ENCODE measurements around the gene AGAP3. TPM values are rescaled to one million over a fixed set of nuclear protein-coding genes. Genes with fewer than 3 reads are reported as not detected.

The AGAP3 gene
- total and polyA plus RNA-seq, 2 of the 4 experiments (the other 2 are of a cell fraction), result 35.3 to 93.9 TPM

GRCh38 chr7:151070574-151070960 is 15.7 kb upstream of the AGAP3 start:
- dilution Hi-C loops (cut with HindIII; ENCODE audit: low sequenced_read_pairs, unreplicated experiment), result no loop called here

More at GRCh38 chr7:151070574-151070960, 15.7 kb upstream of the AGAP3 start:
- no peak overlapping the region for H3K23ac ChIP-seq (ENCODE audit: low read depth, low read length)
- ATAC-seq (ENCODE audit: low read depth) (no peak), DNase-seq (no peak)
- WGBS, 2 experiments (ENCODE audit: extremely low coverage in 2 of 2, insufficient read length in 1 of 2), result 100% methylated on average over 4 of the region's 15 CpGs; no CpG with 5 or more reads in 1 of the 2 experiments
- no TSS peak for BruUV-seq (replicated peaks)
- H3K27ac ChIP-seq (ENCODE audit: insufficient read depth, low read length), result no peak overlapping the region
- no peak overlapping the region for H2AFZ ChIP-seq (replicated peaks; ENCODE audit: low read length, poor library complexity)
- no peak overlapping the region for H3K4me2 ChIP-seq (ENCODE audit: low read depth, low read length)
- peaks cover 7 to 30% of the 10 kb centered on the region in 2 experiments for H3K79me1 ChIP-seq (ENCODE audit: low read depth in 1 of 2, low read length in 2 of 2)
- no peaks in the 10 kb centered on the region for H3K9me3 ChIP-seq (ENCODE audit: control insufficient read depth, insufficient read depth, low read length)
- peaks cover 6% of the 10 kb centered on the region; the same call in 1 of the 2 replicates for H3K4me1 ChIP-seq (ENCODE audit: control insufficient read depth, insufficient read depth, low read length)
- H2AK5ac ChIP-seq (ENCODE audit: low read depth, low read length), result no peak overlapping the region
- no peak overlapping the region for H4K5ac ChIP-seq (ENCODE audit: low read depth, low read length)
- H3K4ac ChIP-seq (ENCODE audit: low read depth, low read length), result no peak overlapping the region
- intact Hi-C loops (cut with micrococcal nuclease), result no loop called here
- in situ Hi-C loops (cut with MboI; ENCODE audit: low sequenced_read_pairs), result no loop called here
- no peak overlapping the region for H3K14ac ChIP-seq (replicated peaks; ENCODE audit: low read depth, low read length)
- no peak overlapping the region for H3K4me3 ChIP-seq (ENCODE audit: insufficient read depth, low read depth, low read length)
- no peak overlapping the region for H2AK9ac ChIP-seq (replicated peaks; ENCODE audit: low read depth, low read length, poor library complexity)
- TF ChIP-seq MAFK (IDR thresholded peaks at IDR 0.05; ENCODE audit: low read depth, low read length) (no peak), USF2 (IDR thresholded peaks at IDR 0.05; ENCODE audit: low read depth, low read length) (no peak), CEBPB (IDR thresholded peaks at IDR 0.05; ENCODE audit: low read depth, low read length) (no peak), POLR2A (IDR thresholded peaks at IDR 0.05; ENCODE audit: low read depth, low read length) (no peak), RCOR1 (IDR thresholded peaks at IDR 0.05; ENCODE audit: insufficient replicate concordance, low read length) (no peak), RAD21 (IDR thresholded peaks at IDR 0.05; ENCODE audit: low read length) (no peak), MXI1 (IDR thresholded peaks at IDR 0.05; ENCODE audit: borderline replicate concordance, low read depth, low read length) (no peak), CHD1 (IDR thresholded peaks at IDR 0.05; ENCODE audit: low read depth, low read length) (no peak), CTCF (conservative IDR thresholded peaks at IDR 0.05; ENCODE audit: low read depth, low read length) (no peak), SMC3 (IDR thresholded peaks at IDR 0.05; ENCODE audit: low read depth, low read length) (no peak), FOS (IDR thresholded peaks at IDR 0.05; ENCODE audit: low read depth, low read length) (no peak), BHLHE40 (IDR thresholded peaks at IDR 0.05; ENCODE audit: low read depth, low read length) (no peak), NFE2L2 (IDR thresholded peaks at IDR 0.05; ENCODE audit: low read depth, low read length) (no peak)
- H3K56ac ChIP-seq (ENCODE audit: extremely low read depth, insufficient read depth, low read length), result no peak overlapping the region
- ChIA-PET POLR2A (ENCODE audit: unreplicated experiment) (no interaction called here), CTCF (no interaction called here)
- H3K27me3 ChIP-seq (ENCODE audit: control insufficient read depth, insufficient read depth, low read length), result no peaks in the 10 kb centered on the region
- peaks cover 86% of the 10 kb centered on the region for H3K36me3 ChIP-seq (ENCODE audit: control insufficient read depth, insufficient read depth, low read length)
- H3K18ac ChIP-seq (ENCODE audit: low read depth, low read length), result no peak overlapping the region
- no peak overlapping the region for H4K8ac ChIP-seq (ENCODE audit: low read depth in 2 of 2, low read length in 2 of 2)
- no peak overlapping the region for H2BK20ac ChIP-seq (ENCODE audit: low read depth, low read length)
- H2BK5ac ChIP-seq (ENCODE audit: low read depth, low read length, poor library complexity, severe bottlenecking), result no peak overlapping the region
- no peak overlapping the region for H4K91ac ChIP-seq (ENCODE audit: insufficient read depth, low read depth, low read length)
- 0 out of 2 replicates have a peak, but pooled peaks cover 4% of the 10 kb centered on the region for H3K9me1 ChIP-seq (ENCODE audit: insufficient read depth, low read length)
- no peak overlapping the region for H2BK120ac ChIP-seq (ENCODE audit: low read depth, low read length)
- H2BK15ac ChIP-seq (ENCODE audit: low read depth, low read length), result no peak overlapping the region
- peaks cover 6% of the 10 kb centered on the region for H4K20me1 ChIP-seq (ENCODE audit: insufficient read depth, low read length)
- H3K9ac ChIP-seq (ENCODE audit: low read depth, low read length), result no peak overlapping the region
